ENCODE results near the gene RIOX2. TPM values are rescaled to one million over a fixed set of nuclear protein-coding genes. Genes with fewer than 3 reads are reported as not detected.

Gene RIOX2
- total and polyA plus RNA-seq, 2 of the 8 experiments (the other 6 are each of a cell fraction or from before 2014, with no cell fraction given): 3.8 to 16.4 TPM

DNA sequence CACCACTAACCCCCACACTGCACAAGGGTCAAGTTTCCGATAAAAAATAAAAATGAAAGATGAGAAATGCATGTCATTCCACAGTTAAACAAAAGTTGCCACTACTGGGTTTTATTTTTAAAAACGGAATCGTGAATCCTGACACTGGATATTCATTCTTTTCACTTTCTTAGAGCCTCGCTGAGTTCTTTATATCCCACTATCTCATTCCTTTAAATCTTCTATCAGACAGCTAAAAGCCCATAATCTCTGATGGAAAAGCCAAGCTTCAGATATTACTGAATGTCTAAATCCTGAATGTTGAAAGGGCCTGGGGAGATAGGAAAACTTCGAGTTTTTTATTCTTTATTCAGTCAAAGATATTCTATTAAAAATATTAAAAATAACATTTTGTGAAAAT is 11.7 kb downstream of the RIOX2 start:
- FAIRE-seq (no peak), DNase-seq (ENCODE audit: low read depth in 1 of 2, low spot score in 2 of 2) (no peak)
- H2AK5ac ChIP-seq (ENCODE audit: low read depth, low read length): no peak overlapping the region
- TF ChIP-seq, protein P1, sequence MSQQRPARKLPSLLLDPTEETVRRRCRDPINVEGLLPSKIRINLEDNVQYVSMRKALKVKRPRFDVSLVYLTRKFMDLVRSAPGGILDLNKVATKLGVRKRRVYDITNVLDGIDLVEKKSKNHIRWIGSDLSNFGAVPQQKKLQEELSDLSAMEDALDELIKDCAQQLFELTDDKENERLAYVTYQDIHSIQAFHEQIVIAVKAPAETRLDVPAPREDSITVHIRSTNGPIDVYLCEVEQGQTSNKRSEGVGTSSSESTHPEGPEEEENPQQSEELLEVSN (IDR thresholded peaks at IDR 0.05): no peak
- TF ChIP-seq POLR2A (IDR thresholded peaks at IDR 0.05; ENCODE audit: control extremely low read depth in 1 of 2, low read depth in 2 of 2, low read length in 2 of 2): no peak
- TF ChIP-seq CREB1 (IDR thresholded peaks at IDR 0.05): no peak
- no peak for TF ChIP-seq GABPA (IDR thresholded peaks at IDR 0.05; ENCODE audit: borderline replicate concordance, insufficient read depth, low read length)
- TF ChIP-seq CHD2 (IDR thresholded peaks at IDR 0.05; ENCODE audit: low read length): no peak
- TF ChIP-seq TEAD4 (IDR thresholded peaks at IDR 0.05; ENCODE audit: low read depth, low read length): no peak
- TF ChIP-seq FOSL1 (IDR thresholded peaks at IDR 0.05; ENCODE audit: insufficient read depth, low read depth, low read length): no peak
- no peaks in the 10 kb centered on the region for H3K79me2 ChIP-seq (ENCODE audit: control insufficient read depth in 1 of 2, insufficient read depth in 2 of 2, low read length in 2 of 2)
- H3K23ac ChIP-seq (ENCODE audit: insufficient read length): no peak overlapping the region
- no peaks in the 10 kb centered on the region for H3K4me1 ChIP-seq (replicated peaks in 1 of 4; ENCODE audit: control insufficient read depth in 3 of 4, insufficient read depth in 4 of 4, low read length in 3 of 4)
- no peak overlapping the region for H3K9ac ChIP-seq (replicated peaks in 1 of 4; ENCODE audit: extremely low read depth in 1 of 4, low read depth in 3 of 4, low read length in 3 of 4)
- H2AFZ ChIP-seq (ENCODE audit: low read length): no peak overlapping the region
- H3K36me3 ChIP-seq (ENCODE audit: control insufficient read depth in 2 of 4, insufficient read depth in 4 of 4, low read length in 3 of 4): peaks cover 0 to 2% (median 0%) of the 10 kb centered on the region in 4 experiments; a peak in 1 of 8 replicates
- no peak overlapping the region for H3K14ac ChIP-seq (ENCODE audit: insufficient read length)
- no peak overlapping the region for H2BK20ac ChIP-seq (ENCODE audit: low read length)
- ChIA-PET POLR2A (ENCODE audit: partially characterized antibody) (no interaction called here), CTCF (ENCODE audit: partially characterized antibody) (interaction anchor here (0.9 to 1.9 kb wide), 2 partner anchors 10 to 63 kb away, joined by 4 to 5 read pairs; no protein-coding TSS in a partner anchor)
- no peak overlapping the region for H2BK12ac ChIP-seq (ENCODE audit: low read depth, low read length)
- no peaks in the 10 kb centered on the region for H4K20me1 ChIP-seq (replicated peaks in 1 of 2; ENCODE audit: control insufficient read depth in 1 of 2, insufficient read depth in 2 of 2, low read length in 2 of 2)
- no peaks in the 10 kb centered on the region for H3K27me3 ChIP-seq (replicated peaks in 1 of 4; ENCODE audit: control insufficient read depth in 3 of 4, extremely low read depth in 1 of 4, insufficient read depth in 3 of 4, low read length in 3 of 4)
- H4K91ac ChIP-seq (replicated peaks; ENCODE audit: insufficient read length, low read length): no peak overlapping the region
- H3K4me2 ChIP-seq (ENCODE audit: insufficient read depth in 1 of 2, low read depth in 2 of 2, low read length in 2 of 2): no peak overlapping the region
- H4K8ac ChIP-seq (ENCODE audit: extremely low read depth, insufficient read depth, low read length): no peak overlapping the region
- H3K18ac ChIP-seq (ENCODE audit: extremely low read depth, low read length): no peak overlapping the region
- no peak overlapping the region for H3K27ac ChIP-seq (ENCODE audit: low read depth, low read length)
- no peak overlapping the region for H2BK5ac ChIP-seq (ENCODE audit: low read depth, low read length)
- WGBS, 2 experiments (ENCODE audit: extremely low coverage in 1 of 2, insufficient coverage in 1 of 2, insufficient read length in 1 of 2, insufficient replicate concordance in 2 of 2, low coverage in 1 of 2, low lambda C conversion rate in 2 of 2, missing lambda C conversion rate in 1 of 2): 88% methylated on average over 5 of the region's 5 CpGs; no CpG with 5 or more reads in 1 of the 2 experiments
- H3K79me1 ChIP-seq (ENCODE audit: low read depth, low read length): no peaks in the 10 kb centered on the region
- no peaks in the 10 kb centered on the region for H3K23me2 ChIP-seq (ENCODE audit: low read depth, low read length)
- H3K56ac ChIP-seq (replicated peaks; ENCODE audit: insufficient read length, low read depth, low read length): no peak overlapping the region
- no peak overlapping the region for H2BK120ac ChIP-seq (replicated peaks; ENCODE audit: low read depth, low read length)
- no peaks in the 10 kb centered on the region for H3K9me3 ChIP-seq (ENCODE audit: insufficient read depth in 2 of 2, low read depth in 1 of 2, low read length in 1 of 2)
- H2BK15ac ChIP-seq (ENCODE audit: low read length): no peak overlapping the region
- no peak overlapping the region for H4K5ac ChIP-seq (ENCODE audit: insufficient read length, low read depth, low read length)
- H3K4me3 ChIP-seq (ENCODE audit: extremely low read depth in 1 of 4, insufficient read depth in 2 of 4, low read depth in 3 of 4, low read length in 4 of 4): no peak overlapping the region
- H3K4ac ChIP-seq (replicated peaks; ENCODE audit: insufficient read length, low read depth, low read length): no peak overlapping the region
